HG03457 (cell line): ENCODE data around the gene PSD4.
A peak's percentile ranks its signal among the peaks of the same experiment; 100 is the strongest.

Experiments
- ATAC-seq: cut with Tn5 transposase; IDR thresholded peaks from one replicate; pipeline ENCODE4 v1.9.1; 2021; ENCODE audit warnings: moderate number of reproducible peaks; ENCODE audit not compliant: unreplicated experiment

Gene PSD4

DNA sequence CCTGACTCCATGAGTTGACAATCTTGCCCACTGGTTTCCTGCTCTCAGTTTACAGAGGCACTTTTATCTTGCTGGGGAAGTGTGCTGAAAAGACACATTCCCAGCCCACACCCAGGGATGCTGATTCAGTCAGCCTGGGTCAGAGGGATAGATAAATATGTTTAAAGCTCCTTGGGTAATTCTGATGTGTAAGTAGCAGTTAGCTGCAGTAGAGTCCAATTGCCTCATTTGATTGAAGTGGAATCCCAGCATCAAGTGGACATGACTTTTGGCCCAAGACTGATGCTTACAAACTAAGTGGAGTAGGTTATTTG lies 29.4 kb downstream of the PSD4 start:
- no peak for ATAC-seq

DNA sequence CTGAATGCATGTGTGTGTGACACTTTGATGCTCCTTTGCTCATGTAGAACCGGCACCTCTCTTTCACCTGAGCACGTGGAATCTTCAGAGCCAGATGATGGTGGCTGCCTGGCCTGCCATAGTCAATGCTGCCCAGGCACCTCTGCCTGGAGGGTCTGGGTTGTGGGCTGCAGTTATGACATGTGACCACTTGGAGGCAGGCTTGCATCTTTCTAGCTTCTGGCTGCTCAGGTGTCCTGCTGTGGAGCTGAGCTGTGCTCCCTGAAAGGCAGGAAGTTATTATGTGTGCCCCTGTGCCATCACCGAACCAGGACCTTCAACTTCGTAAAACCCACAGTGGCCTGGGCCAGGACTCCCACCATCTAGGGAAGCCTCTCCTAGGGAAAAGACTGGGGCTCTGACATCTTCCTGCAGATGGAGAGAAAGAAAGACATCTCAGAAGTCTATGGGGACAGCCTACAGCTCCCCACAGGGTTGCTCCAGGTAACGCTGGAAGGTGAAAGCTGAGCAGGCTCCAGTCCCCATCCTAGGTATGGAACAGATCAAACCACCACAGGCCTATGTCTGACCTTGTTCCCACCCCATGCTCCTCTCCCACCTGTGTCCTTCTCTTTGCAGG lies 30.2 kb downstream of the PSD4 start:
- ATAC-seq, result peak; percentile 70

DNA sequence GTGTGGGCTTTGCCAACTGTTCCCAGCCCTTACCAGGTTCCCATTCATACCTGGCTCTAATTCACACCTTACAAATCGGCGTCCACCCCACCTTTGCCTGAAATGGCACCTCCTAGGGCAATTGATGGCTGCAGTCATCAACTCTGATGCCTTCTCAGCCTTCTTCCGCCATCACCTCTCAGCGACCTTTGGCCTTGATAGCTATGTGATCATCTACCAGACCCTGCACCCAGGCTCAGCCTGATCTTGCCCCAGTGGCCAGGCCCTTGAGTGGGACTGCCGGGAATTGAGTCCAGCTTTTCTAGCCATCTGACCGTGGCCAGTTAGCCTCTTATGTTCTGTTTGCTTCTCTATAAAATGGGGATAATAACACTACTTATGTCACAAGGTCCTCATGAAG lies 32.5 kb downstream of the PSD4 start:
- ATAC-seq, result no peak

DNA sequence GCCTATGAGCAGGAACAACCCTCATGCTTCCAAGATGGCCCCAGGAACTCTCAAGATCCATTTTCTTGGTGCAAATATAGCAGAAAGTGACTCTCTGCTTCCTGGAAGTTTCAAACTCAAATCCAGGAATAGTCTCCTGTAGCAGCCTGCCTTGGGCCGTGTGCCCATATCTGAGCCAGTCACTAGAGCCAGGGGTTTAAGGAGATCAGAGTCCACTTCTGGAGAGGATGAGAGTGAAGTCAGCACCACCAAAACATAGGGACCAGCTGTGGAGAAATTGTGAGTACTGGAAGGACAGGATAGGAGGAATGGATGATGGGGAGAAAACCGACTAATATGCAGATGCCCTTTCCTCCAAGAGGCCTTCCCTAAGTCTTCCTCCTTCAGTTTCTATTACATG lies 33.2 kb downstream of the PSD4 start:
- no peak for ATAC-seq

DNA sequence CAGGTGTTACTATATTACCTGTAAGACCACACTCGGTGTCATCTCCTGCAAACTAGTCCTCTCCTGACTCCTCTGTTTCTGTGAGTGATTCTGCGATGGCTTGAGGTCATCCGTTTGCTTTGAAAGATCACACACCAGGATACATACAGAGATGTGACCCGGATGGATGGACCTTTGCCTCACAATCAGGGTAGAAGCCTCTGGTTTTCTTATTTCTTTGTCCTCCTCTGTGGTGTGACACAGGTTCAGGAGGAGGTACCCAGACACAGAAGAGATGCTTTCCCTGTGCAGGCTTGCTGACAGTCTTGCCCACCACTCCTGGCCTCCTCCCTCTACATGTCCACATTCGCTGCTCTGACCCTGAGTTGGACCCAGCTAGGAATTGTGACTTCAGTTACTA lies 34.6 kb downstream of the PSD4 start:
- ATAC-seq, result no peak

DNA sequence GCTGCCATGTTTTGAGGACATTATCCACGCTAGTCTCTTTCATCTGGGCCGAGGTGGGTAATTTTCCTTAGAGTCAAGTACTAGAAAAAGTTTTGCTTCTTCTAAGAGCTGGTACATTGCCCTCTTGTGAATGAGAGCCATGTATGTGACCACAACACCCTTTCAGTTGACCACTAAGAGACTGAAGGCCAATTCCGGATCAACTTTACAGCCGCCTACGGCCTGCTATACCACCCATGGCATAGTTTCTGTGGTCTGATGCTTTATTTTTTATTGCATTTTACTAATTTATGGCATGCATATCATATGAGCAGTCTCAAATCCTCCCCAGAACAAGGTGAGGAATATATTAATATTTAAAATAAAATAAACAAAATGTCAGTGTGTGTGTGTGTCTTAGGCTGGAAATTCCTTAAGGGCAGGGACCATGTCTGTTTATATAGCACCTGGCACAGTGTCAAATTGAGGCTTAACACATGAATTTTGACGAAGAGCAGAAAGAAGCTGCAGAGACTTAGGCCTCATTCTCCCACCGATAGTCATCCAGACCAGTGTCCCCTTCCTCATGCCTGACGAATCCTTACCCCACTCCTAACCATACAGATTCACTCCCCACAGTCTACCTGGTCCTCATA lies 35.4 kb downstream of the PSD4 start:
- no peak for ATAC-seq

DNA sequence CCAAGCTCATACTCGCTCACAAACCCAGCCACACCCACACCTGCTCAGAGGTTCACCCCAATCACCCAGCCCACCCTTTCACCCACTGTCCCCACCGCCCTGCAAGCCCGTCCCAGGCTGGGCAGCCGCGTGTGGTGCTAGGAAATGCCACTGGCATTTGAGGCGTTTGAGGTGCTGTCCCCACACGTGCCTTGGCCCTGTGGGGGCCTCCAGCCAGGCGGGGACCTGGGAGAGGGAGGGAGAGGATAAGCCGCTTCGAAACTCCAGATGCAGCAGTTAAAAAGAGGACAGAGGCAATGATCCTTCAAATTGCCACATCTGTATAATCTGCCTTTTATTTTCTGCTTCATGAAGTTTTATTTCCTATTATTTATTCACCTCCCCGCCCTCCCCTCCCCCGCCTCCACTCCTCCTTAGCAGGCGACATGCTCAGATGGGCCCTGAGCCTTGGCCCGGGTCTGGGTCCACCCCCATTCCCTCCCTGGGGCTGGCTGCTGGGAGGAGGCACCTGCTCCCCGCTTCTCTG lies 35.9 kb downstream of the PSD4 start:
- no peak for ATAC-seq

DNA sequence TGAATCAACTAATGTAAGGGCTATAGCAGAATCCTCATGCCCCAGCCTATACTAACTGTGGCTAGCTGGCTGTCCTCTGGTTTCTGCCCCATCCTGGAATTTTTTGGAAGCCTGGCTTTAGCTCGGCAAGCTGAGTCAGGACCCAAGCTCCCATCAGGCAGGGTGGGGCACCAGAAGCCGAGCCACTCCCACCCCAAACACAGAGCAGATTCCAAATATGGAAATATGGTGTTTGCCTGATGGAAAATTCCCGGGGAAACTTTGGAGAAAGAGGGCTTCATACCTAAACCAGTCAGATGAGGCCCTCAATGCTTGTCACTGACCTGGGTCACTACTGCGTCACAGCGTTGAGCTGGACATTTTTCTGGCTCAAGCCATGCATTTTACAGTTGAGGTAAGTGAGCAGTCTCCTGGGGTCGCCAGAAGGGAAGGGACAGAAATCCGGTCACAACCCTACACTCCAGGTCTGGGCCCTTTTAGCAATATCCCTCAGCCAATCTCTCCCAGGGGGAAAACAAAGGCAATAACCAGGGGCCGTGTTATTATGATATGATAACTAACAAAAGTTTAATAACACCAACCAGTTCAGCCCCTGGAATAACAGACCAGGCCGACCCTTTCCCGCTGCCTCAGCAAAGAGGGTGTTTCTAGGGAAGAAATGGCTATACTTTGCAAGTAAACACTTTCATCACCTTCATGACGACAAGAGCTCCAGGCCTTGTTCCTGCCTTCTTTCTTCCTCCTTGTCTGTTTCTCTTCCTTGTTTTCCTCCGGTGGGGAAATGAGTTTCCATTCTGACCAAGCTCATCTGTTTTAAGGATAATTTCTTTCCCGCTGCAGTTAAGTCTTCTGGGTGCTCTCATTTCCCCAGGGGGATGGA lies 37.7 kb downstream of the PSD4 start:
- no peak for ATAC-seq

DNA sequence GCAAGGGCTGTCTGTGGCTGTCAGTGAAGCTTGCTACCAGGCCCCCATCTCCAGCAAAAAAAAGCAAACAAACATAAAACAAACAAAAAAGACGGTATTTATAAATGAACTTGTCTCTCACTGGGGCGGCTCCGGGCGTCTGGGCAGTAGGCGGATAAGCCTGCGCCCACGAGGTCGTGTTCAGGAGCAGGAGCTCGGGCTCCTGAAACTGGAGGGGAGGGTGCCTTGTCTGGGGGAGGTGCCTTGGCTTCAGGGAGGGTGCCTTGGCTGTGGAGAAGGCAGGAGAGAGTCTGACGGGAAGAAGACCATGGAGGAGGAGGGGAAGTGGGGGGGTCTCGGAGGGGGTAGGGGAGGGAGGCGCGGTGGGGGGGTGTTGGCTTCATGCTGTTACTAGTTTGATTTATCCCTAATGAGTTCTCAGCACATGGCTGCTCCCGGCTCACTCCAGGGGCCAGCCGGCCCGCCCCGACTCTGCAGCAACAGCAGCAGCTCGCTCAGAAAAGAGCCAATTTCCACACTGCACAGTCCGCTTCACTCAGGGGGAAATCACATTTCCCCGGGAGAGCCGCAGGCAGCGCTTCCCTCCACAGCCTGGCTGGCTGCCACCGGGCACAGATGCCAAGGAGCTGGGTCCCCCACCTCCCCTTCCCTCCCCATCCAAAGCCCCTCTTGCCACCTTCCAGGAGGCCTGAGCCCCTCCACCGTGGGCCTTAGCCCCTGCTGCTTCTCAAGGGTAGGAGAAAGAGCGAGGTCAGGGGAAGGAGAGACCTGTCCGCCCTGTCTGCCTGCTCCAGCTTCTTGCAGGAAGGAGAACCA lies 38.7 kb downstream of the PSD4 start:
- no peak for ATAC-seq

DNA sequence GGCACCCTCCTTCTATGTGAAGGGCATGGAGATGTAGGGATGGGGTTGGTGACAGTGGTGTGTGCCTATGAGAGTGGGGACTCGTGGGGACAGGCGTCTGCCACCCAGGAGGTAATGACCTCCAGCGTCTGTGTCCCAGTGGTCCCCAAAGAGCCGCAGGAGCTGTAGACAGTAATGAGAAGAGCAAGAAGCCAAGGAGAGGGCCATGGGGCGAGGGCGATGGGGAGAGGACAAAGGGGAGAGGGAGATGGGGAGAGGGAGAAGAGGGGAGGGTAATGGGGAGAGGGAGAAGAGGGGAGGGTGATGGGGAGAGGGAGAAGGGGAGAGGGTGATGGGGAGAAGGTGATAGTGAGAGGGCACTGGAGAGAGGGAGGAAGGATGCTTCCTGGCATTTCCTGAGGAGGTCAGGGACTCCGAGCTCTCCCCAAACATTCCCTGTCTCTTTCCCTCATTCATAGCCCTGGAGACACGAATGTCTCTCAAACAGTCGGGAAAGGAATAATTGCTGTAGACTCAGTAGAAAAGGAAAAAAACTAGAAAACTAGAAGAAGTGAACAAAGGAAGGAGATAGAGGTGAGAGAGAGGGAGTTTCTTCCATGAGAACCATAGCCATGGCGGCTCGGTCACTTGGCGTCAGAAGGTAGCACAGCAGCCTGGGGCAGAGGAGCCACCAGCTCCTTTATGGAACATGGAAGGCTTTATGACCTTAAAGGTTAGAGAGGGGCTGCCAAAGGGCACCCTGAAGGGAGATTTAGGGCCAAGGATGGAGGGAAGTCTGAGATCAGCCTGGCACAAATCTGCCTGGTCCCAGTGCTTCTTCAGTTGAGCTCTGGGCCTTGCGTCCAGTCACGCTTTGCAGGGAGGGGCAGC lies 39.5 kb downstream of the PSD4 start:
- no peak for ATAC-seq

DNA sequence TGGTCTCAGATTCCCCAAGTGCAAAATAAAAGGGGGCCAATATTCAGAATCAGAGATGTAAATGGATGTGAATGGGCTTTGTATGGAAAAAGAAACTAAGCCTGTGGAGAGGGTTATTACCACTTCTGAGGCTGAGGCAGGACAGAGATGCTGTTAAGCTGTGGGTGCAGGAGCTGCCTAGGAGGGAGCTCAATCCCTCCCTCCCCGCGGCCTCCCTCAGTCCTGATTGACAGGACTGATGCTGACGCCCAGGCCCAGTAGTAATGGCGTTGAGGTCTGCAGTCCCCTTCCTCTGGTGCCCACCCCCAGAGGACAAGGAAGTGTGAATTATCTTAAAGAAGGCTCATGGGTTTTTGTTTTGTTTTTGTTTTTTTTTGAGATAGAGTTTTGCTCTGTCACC lies 40.4 kb downstream of the PSD4 start:
- no peak for ATAC-seq

DNA sequence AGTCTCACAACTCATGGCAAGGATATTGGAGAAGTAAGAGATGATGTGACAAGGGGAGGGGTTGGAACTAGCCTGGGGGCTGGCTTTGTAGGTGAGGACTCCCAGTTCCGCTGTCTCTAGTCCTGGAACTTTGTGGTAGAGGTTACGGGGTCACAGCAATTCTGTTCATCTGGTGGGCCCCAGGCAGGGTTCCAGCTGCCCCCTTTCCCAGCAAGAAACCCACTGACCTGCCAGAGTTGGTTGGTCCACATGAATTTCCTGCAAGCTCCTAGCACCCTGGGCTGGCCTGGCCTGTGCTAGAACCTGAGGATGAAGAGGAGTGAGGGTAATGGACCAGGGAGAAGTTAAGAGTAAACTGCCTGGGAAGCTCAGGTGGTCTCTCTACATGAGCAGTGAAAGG lies 41.3 kb downstream of the PSD4 start:
- ATAC-seq, result no peak

DNA sequence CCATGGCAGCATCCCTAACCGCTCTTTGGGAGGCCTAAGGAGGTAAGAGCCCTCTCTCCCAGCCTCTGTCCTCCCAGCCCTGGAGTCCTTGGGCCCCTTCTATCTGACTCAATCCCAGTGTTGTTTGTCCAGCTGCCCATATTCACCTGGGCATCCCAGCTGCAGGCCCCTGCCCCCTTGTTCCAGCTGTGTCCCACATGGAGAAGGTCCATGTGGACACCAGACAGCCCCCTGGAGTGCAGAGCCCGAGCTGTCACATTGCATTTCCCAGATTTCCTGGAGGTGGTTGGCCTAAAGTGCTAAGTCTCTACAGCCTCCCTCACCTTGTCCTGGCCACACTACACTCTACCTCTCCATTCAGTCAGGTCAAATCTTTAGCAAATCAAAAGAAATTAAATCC lies 42.5 kb downstream of the PSD4 start:
- no peak for ATAC-seq

DNA sequence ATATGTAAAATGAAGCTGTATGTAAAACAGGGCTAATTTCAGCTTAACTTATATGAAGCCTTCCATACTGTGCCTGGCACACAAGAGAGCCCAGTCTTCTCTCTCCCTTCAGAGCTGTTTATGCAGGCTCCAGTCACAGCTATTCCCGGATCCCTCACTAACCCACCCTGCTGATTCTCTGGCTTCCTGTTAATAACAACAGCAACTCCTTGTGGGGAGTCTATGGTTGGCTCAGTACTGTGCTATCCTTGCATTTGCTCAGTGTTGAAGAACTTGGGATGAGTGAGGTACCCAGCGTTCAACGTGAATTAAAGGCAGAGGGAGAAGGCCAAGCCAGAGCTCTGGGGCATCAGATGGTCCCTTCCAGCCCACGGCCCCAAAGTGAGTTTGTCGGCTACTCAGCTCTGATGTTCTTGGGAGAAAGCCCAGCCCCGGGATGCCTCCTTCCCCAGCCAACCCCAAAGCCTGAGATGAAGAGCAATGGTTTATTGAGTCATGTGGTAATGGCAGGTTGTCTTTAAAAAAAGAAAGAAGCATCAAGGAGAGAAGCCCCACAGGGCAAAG lies 43.2 kb downstream of the PSD4 start:
- no peak for ATAC-seq

DNA sequence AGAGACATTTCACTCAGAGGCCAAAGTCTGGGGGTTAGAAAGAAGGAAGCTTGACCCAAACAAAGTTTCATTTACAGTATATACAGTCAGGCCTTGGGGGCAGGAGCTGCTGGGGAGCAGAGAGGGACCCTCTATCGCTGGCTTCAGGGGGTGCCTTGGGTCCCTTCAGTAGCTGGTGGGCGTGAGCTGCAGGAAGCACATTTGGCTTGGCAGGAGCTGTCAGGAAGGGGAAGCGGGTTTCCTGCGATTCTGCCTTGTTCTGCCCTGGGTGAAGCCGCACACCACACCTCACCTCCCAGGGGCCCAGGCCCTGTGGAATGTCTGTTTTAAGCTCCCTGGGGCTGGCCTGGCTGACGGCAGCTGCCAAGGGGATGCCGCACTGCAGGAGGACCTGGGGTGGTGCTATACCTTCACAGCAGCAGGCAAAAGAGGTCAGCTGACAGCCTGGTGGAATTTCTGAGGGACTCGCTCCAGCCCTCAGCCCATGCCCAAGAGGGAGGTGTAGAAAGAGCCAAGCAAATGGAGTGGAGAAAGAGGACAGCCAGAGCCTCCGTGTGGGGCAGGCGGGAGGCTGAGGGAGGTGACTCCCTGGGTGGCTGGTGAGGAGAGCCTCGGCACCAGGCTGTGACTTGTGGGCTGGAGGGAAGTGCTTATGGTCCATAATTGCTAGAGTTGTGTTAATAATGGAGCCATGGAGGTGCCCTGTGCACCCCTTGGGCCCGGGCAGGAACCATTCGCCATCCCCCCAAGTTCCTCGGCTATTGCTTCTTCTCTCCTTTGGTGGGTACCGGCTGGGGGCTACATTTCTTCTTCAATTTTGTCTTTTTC lies 43.9 kb downstream of the PSD4 start:
- no peak for ATAC-seq

DNA sequence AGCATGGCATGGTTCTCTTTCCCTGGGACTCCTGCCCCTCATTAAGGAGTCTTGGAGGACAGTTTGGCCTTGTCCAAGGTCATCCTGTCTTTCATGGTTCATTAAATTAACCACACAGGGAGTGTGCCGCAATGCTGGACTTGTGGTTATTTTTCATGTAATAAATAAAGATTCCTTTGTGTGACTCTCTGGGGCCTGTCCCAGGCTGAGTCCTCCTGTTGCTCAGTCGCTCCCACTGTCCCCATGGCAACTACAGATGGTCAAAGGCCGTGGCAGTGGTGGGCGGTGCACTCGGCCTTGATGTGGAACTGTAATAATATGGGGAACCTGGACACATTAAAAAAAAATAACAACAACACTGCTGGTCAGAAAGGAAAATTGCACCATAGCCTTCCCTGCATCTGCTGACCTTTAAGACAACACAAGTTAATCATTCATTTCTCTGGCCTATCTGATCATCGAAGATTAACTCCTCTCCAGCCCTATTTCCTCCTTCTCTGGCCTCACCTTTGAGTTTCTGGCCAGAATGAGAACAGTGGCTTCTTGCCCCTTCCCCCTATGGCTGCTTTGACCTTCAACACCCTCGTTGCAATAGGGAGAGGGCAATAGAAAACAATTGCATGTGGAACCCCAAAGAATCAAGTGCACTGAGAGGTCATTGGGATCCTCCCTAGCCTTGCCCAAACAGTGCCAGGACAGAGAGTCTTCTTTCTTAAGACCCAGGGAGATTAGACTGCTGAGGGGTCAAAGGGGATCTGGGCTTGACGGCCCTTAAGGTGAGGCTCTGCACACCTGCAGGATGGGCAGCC lies 44.7 kb downstream of the PSD4 start:
- no peak for ATAC-seq

DNA sequence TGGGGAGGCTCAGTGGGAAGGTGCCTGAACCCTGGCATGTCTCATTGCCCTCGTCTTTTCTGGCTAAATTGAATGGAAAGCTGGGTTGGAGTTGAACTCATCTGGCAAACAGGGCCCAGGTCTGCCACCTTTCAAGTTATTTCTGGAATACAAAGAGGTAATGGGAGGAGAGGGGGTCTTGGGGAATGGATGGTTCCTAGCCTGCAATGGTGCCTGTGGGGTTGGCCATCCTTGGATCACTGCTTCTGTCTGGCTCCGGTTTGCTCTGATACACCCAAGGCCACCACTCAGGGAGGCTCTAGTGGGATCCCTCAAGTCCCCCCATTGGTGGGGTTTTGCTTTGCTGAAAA lies 45.3 kb downstream of the PSD4 start:
- ATAC-seq, result no peak

DNA sequence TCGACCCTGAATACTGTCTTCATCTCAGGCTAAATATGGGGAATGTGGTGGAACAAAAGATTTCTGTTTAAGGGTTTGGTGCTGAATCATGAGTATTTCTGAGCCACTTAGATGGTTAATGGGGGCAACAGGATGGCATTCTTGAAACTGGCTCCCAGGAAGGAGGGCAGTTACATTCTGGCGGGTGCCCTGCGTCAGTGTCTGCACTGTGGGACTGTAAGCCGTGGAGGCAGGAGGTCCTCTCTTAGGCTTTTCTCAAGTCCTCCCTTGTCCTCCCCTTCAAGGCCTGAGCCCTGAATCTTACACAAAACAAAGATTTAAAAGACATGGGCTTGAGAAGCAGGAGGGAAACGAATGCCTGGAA lies 45.7 kb downstream of the PSD4 start:
- no peak for ATAC-seq
